Colonic mucosa (tissue), 4 donors: ENCODE measurements around the gene PTPRM. TPM values are rescaled to one million over a fixed set of nuclear protein-coding genes. Genes with fewer than 3 reads are reported as not detected.

Source experiments
- DNase-seq: peaks from one replicate; pipeline ENCODE4 v3.0.0-alpha.2; 2020
- H3K27ac ChIP-seq: fragments of 200-600 bp; one replicate; pipeline ENCODE4 v1.8.0; 2021
- H3K27me3 ChIP-seq: fragments of 200-600 bp; one replicate; pipeline ENCODE4 v1.8.0; 2021
- H3K36me3 ChIP-seq: fragments of 200-600 bp; one replicate; pipeline ENCODE4 v1.8.0; 2021
- H3K4me1 ChIP-seq: fragments of 200-600 bp; one replicate; pipeline ENCODE4 v1.8.0; 2021; ENCODE audit warnings: mild to moderate bottlenecking
- H3K4me3 ChIP-seq: fragments of 200-600 bp; one replicate; pipeline ENCODE4 v1.8.0; 2021
- H3K9ac ChIP-seq, 2 donors: one replicate each; pipeline ENCODE4 v1.7.0; 2013; ENCODE audit warnings: control low read depth in 2 of 2, low read depth in 2 of 2, low read length in 2 of 2
- H3K9me3 ChIP-seq: fragments of 200-600 bp; one replicate; pipeline ENCODE4 v1.8.0; 2021
- CTCF ChIP-seq: fragments of 200-600 bp; IDR thresholded peaks from one replicate; pipeline ENCODE4 v1.8.0; 2022; ENCODE audit warnings: antibody characterized with exemption, mild to moderate bottlenecking
- intact Hi-C: fragments of 100-400 bp; cut with DNase I; formaldehyde crosslinking; loops from one replicate; pipeline ENCODE4 v1.14.1; 2022
- total RNA-seq, 2 donors: library from RNA; stranded (reverse); fragmentation: NEBNext Ultra II Directional in 1 of 2; extraction: Animal tissue kit (Norgen Biotek cat#: 25700) in 1 of 2; gene quantifications; one replicate each; pipeline ENCODE4 v1.2.1, GENCODE V29; 2021
- donor health status: healthy.
- donor health status: DM: no; HTN: no; CAD: no.
- donor health status: DM: no; HTN: no; CAD: no.

The PTPRM gene
- total RNA-seq, 2 donors from 2014 or later: 8.1 to 13.9 TPM

- intact Hi-C loops: no loop called here
- no peaks in the 10 kb centered on the region for H3K27me3 ChIP-seq
- no peak overlapping the region for H3K4me3 ChIP-seq
- H3K9ac ChIP-seq: no peak overlapping the region
- TF ChIP-seq CTCF: no peak
- no peak for DNase-seq
- H3K27ac ChIP-seq: no peak overlapping the region
- H3K9me3 ChIP-seq: no peaks in the 10 kb centered on the region
- H3K36me3 ChIP-seq: no peaks in the 10 kb centered on the region
- H3K4me1 ChIP-seq: no peaks in the 10 kb centered on the region
Observed at GRCh38 chr18:7684357-7684756, 117.2 kb downstream of the PTPRM start.

- Histone ChIP-seq H3K4me1 (no peaks in the 10 kb centered on the region), H3K27ac (no peak overlapping the region), H3K9me3 (no peaks in the 10 kb centered on the region), H3K4me3 (no peak overlapping the region), H3K36me3 (no peaks in the 10 kb centered on the region), H3K27me3 (no peaks in the 10 kb centered on the region), H3K9ac (no peak overlapping the region)
- no peak for DNase-seq
- TF ChIP-seq CTCF: no peak
- intact Hi-C loops: no loop called here
Observed at GRCh38 chr18:7684966-7685365, 117.8 kb downstream of the PTPRM start.

GRCh38 chr18:7686278-7686677 lies 119.2 kb downstream of the PTPRM start:
- no peak for DNase-seq
- H3K27me3 ChIP-seq: no peaks in the 10 kb centered on the region
- no peak for TF ChIP-seq CTCF
- intact Hi-C loops: no loop called here
- no peaks in the 10 kb centered on the region for H3K9me3 ChIP-seq
- no peaks in the 10 kb centered on the region for H3K36me3 ChIP-seq
- no peak overlapping the region for H3K4me3 ChIP-seq
- H3K9ac ChIP-seq: no peak overlapping the region
- no peak overlapping the region for H3K27ac ChIP-seq
- no peaks in the 10 kb centered on the region for H3K4me1 ChIP-seq

- Histone ChIP-seq H3K9ac (no peak overlapping the region), H3K4me1 (no peaks in the 10 kb centered on the region), H3K36me3 (no peaks in the 10 kb centered on the region), H3K27ac (no peak overlapping the region), H3K9me3 (no peaks in the 10 kb centered on the region), H3K27me3 (no peaks in the 10 kb centered on the region), H3K4me3 (no peak overlapping the region)
- no peak for DNase-seq
- no peak for TF ChIP-seq CTCF
- intact Hi-C loops: no loop called here
Observed at GRCh38 chr18:7688580-7688979, 121.5 kb downstream of the PTPRM start.

- Histone ChIP-seq H3K9ac (no peak overlapping the region), H3K27me3 (no peaks in the 10 kb centered on the region), H3K4me1 (no peaks in the 10 kb centered on the region), H3K27ac (no peak overlapping the region), H3K4me3 (no peak overlapping the region), H3K36me3 (no peaks in the 10 kb centered on the region), H3K9me3 (no peaks in the 10 kb centered on the region)
- DNase-seq: no peak
- TF ChIP-seq CTCF: no peak
- intact Hi-C loops: no loop called here
Observed at GRCh38 chr18:7691206-7691605, 124.1 kb downstream of the PTPRM start.

- H3K9ac ChIP-seq: no peak overlapping the region
- intact Hi-C loops: no loop called here
Observed at GRCh38 chr18:7696780-7697179, 129.7 kb downstream of the PTPRM start.

More at GRCh38 chr18:7696780-7697179, 129.7 kb downstream of the PTPRM start:
- no peak for TF ChIP-seq CTCF
- no peak for DNase-seq
- Histone ChIP-seq H3K4me1 (no peaks in the 10 kb centered on the region), H3K27ac (no peak overlapping the region), H3K36me3 (no peaks in the 10 kb centered on the region), H3K9me3 (no peaks in the 10 kb centered on the region), H3K4me3 (no peak overlapping the region), H3K27me3 (no peaks in the 10 kb centered on the region)
